ENCODE results near the gene DGCR2. TPM values are rescaled to one million over a fixed set of nuclear protein-coding genes. Genes with fewer than 3 reads are reported as not detected.
"Not testable (repeated sequence)": the region's sequence is repeated elsewhere in the genome, so short reads cannot be mapped to it uniquely, and the experiment has no call there.

DGCR2 gene
- total RNA-seq, 2 donors from 2014 or later = 29.6 to 34.6 TPM

DNA sequence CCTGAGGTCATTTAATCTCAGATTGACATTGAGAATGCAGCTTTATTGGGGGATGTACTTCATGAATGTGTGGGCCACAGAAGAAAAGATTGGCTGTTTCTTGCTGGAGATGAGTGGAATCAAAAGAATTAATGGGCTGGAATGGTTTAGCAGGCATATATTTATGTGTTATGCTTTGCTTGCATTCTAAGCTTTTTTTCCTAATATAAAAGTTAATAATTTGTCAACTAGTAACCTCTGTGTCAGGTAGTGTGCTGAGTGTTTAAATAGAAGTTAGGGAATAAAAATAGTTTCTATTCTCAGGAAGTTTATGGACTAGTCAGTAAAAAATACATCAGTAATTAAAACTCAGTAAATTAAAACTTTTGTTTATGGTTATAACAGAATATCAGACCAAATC, 118.7 kb downstream of the DGCR2 start:
- no peak overlapping the region for H3K4me3 Mint-ChIP-seq
- DNase-seq (ENCODE audit: low spot score) = no peak
- no peak for ATAC-seq
- no peaks in the 10 kb centered on the region for H3K9me3 Mint-ChIP-seq
- no peaks in the 10 kb centered on the region for H3K4me1 Mint-ChIP-seq (ENCODE audit: low read depth in 2 of 2)
- no peaks in the 10 kb centered on the region for H3K36me3 Mint-ChIP-seq
- H3K27ac Mint-ChIP-seq = no peak overlapping the region
- peaks cover 10 to 17% of the 10 kb centered on the region in 2 donors for H3K27me3 Mint-ChIP-seq

- H3K9me3 Mint-ChIP-seq = no peaks in the 10 kb centered on the region
- no peak overlapping the region for H3K27ac Mint-ChIP-seq
- no peaks in the 10 kb centered on the region for H3K4me1 Mint-ChIP-seq (ENCODE audit: low read depth in 2 of 2)
- ATAC-seq (no peak), DNase-seq (ENCODE audit: low spot score) (no peak)
- H3K36me3 Mint-ChIP-seq = no peaks in the 10 kb centered on the region
- peaks cover 10 to 19% of the 10 kb centered on the region in 2 donors for H3K27me3 Mint-ChIP-seq
- H3K4me3 Mint-ChIP-seq = no peak overlapping the region
Observed at GRCh38 chr22:19002684-19003038, 119.6 kb downstream of the DGCR2 start.

GRCh38 chr22:19001204-19001603, 121.0 kb downstream of the DGCR2 start:
- peaks cover 10 to 25% of the 10 kb centered on the region in 2 donors for H3K27me3 Mint-ChIP-seq
- DNase-seq (ENCODE audit: low spot score) = no peak
- no peak overlapping the region for H3K27ac Mint-ChIP-seq

DNA sequence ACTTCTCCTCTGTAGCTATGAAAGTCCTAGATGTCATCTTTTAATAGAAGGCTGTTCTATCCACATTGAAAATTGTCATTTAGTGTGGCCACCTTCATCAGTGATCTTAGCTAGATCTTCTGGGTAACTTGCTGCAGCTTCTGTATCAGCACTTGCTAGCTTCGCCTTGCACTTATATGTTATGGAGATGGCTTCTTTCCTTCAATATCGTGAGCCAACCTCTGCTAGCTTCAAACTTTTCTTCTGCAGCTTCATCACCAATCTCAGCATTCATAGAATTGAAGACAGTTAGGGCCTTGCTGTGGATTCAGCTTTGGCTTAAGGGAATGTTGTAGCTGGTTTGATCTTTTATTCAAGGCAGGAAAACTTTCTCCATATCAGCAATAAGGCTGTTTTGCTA, 122.1 kb downstream of the DGCR2 start:
- DNase-seq (ENCODE audit: low spot score); H3K4me3 Mint-ChIP-seq; H3K36me3 Mint-ChIP-seq; H3K27ac Mint-ChIP-seq; ATAC-seq; H3K4me1 Mint-ChIP-seq (ENCODE audit: low read depth in 2 of 2); H3K9me3 Mint-ChIP-seq: not testable (repeated sequence)
- H3K27me3 Mint-ChIP-seq = peaks cover under 1 to 19% of the 10 kb centered on the region in 2 donors

More at GRCh38 chr22:19001204-19001603, 121.0 kb downstream of the DGCR2 start:
- ATAC-seq = no peak
- H3K4me3 Mint-ChIP-seq = no peak overlapping the region
- H3K36me3 Mint-ChIP-seq = no peaks in the 10 kb centered on the region
- no peaks in the 10 kb centered on the region for H3K9me3 Mint-ChIP-seq
- H3K4me1 Mint-ChIP-seq (ENCODE audit: low read depth in 2 of 2) = no peaks in the 10 kb centered on the region

DNA sequence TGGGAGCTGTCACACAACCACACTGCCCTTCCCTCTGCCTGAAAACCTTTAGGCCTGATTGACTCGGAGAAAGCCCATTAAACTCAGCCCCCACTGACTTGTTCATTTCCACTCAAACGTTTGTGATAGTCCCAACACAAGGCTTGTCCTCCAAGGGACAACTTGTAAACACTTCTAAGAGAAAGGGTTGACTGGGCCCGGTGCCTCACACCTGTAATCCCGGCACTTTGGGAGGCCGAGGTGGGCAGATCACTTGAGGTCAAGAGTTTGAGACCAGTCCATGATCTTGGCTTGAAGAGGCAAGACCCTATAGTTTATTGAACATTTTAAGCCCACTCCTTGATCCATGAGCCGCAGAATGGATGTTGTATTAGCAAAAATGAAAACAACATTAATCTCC, 122.8 kb downstream of the DGCR2 start:
- no peaks in the 10 kb centered on the region for H3K4me1 Mint-ChIP-seq (ENCODE audit: low read depth in 2 of 2)
- no peaks in the 10 kb centered on the region for H3K9me3 Mint-ChIP-seq
- H3K36me3 Mint-ChIP-seq = no peaks in the 10 kb centered on the region
- DNase-seq (ENCODE audit: low spot score) (no peak), ATAC-seq (no peak)
- H3K4me3 Mint-ChIP-seq = no peak overlapping the region
- H3K27ac Mint-ChIP-seq = no peak overlapping the region
- peaks cover 0 to 17% of the 10 kb centered on the region in 2 donors for H3K27me3 Mint-ChIP-seq

DNA sequence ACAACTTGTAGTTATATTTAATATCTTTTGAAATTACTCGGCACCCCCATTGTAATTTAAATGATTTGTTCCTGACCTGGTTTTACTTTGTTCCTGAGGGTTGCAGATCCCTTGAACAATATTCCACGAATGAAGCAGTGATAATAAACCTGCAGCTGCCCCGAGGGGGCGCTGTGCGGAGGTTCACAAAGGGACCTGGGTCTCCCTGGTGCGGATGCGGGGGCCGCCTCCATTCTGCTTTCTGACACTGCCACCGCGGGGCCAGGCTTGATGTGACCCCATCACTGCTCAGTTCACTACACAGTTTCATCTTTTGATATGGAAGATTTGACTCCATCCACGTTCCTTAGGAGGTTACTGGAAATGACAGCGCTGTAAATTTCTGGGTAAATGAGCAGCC, 123.2 kb downstream of the DGCR2 start:
- ATAC-seq = no peak
- Mint-ChIP-seq H3K4me3 (no peak overlapping the region), H3K4me1 (ENCODE audit: low read depth in 2 of 2) (no peaks in the 10 kb centered on the region), H3K27me3 (peaks cover 0 to 17% of the 10 kb centered on the region in 2 donors), H3K27ac (no peak overlapping the region), H3K36me3 (no peaks in the 10 kb centered on the region), H3K9me3 (no peaks in the 10 kb centered on the region)
- DNase-seq (ENCODE audit: low spot score) = no peak

GRCh38 chr22:18997925-18998315, 124.3 kb downstream of the DGCR2 start:
- no peaks in the 10 kb centered on the region for H3K9me3 Mint-ChIP-seq
- no peak overlapping the region for H3K27ac Mint-ChIP-seq
- no peaks in the 10 kb centered on the region for H3K4me1 Mint-ChIP-seq (ENCODE audit: low read depth in 2 of 2)
- H3K36me3 Mint-ChIP-seq = no peaks in the 10 kb centered on the region
- ATAC-seq (no peak), DNase-seq (ENCODE audit: low spot score) (no peak)
- no peak overlapping the region for H3K4me3 Mint-ChIP-seq
- peaks cover 0 to 19% of the 10 kb centered on the region in 2 donors for H3K27me3 Mint-ChIP-seq

GRCh38 chr22:18997306-18997924, 124.8 kb downstream of the DGCR2 start:
- Mint-ChIP-seq H3K9me3 (no peaks in the 10 kb centered on the region), H3K27me3 (peaks cover 0 to 19% of the 10 kb centered on the region in 2 donors), H3K4me1 (ENCODE audit: low read depth in 2 of 2) (no peaks in the 10 kb centered on the region), H3K4me3 (no peak overlapping the region), H3K27ac (no peak overlapping the region), H3K36me3 (no peaks in the 10 kb centered on the region)
- no peak for ATAC-seq
- no peak for DNase-seq (ENCODE audit: low spot score)

DNA sequence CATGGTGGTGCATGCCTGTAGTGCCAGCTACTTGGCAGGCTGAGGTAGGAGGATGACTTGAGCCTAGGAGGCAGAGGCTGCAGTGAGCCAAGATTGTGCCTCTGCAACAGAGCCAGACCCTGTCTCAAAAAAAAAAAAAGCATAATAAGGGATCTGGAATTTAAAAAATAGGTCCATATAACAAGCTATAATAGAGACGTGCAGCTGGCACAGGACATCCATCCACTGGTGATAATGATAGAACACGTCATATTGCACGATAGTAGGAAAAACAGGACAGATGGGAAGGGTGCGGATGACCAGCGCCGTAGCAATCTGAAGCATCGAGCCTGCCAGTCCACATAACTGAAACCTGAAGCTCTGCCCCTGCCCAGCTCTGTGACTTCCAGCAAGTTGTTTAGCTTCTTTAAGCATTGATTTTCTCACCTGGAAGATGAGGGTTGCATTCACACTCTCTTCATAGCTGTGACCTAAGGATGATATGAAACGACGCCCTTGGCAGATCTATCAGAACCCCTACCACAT, 125.8 kb downstream of the DGCR2 start:
- DNase-seq (ENCODE audit: low spot score) (no peak), ATAC-seq (no peak)
- Mint-ChIP-seq H3K36me3 (no peaks in the 10 kb centered on the region), H3K27ac (no peak overlapping the region), H3K9me3 (no peaks in the 10 kb centered on the region), H3K27me3 (peaks cover 0 to 17% of the 10 kb centered on the region in 2 donors), H3K4me3 (no peak overlapping the region), H3K4me1 (ENCODE audit: low read depth in 2 of 2) (no peaks in the 10 kb centered on the region)

DNA sequence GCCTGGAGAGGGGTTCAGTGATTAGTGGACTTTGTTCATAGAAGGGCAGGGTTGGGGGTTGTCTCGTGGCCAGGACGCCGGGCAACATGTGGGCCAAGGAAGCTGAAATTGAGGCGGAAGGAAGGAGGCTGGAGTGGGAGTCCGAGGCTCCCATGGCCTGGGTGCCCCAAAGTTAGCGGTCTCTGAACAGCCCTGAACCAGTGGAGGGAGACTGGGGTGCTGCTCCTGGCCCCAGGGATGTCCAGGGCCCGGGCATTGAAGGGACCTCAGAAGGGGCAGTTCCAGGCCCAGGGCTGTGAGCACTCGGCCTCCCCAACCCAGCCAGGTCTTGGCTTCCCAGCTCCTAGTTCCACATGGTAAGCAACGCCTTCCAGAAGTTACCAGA, 126.9 kb downstream of the DGCR2 start:
- H3K4me1 Mint-ChIP-seq (ENCODE audit: low read depth in 2 of 2) = no peaks in the 10 kb centered on the region
- no peak overlapping the region for H3K4me3 Mint-ChIP-seq
- DNase-seq (ENCODE audit: low spot score) (no peak), ATAC-seq (no peak)
- no peak overlapping the region for H3K27ac Mint-ChIP-seq
- H3K27me3 Mint-ChIP-seq = peaks cover 0 to 22% of the 10 kb centered on the region in 2 donors
- H3K9me3 Mint-ChIP-seq = no peaks in the 10 kb centered on the region
- H3K36me3 Mint-ChIP-seq = no peaks in the 10 kb centered on the region

DNA sequence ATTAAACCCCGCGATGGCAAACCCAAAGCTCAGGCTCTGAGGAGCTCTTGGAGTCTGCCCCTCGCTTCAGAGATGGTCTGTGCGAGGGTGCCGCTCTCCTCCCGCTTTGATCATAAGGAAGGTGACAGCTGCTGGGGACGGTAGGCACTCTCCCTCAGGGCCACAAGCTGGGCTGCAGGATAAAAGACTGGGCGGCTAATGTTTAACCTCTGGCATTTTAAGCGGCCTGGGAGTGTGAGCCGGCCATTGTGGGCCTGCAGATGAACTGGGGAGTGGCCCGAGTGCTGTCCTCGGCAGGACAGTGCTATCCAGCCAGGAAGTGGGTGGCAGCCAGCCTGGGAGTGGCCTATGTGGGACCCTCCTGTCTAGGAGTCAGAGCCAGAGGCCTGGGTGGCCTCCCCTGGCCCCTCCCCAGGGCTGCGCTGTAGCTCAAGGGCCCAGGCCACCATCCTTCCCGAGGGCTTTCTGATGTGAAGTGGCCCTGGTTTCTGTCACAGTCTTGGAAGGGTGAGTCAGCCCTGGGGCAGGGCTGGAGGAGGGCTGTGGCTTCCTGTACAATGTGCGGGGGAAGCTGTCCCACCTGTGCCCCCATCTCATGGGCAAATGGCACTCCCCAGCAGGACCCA, 127.4 kb downstream of the DGCR2 start:
- no peak overlapping the region for H3K27ac Mint-ChIP-seq
- no peaks in the 10 kb centered on the region for H3K4me1 Mint-ChIP-seq (ENCODE audit: low read depth in 2 of 2)
- DNase-seq (ENCODE audit: low spot score) (no peak), ATAC-seq (no peak)
- no peak overlapping the region for H3K4me3 Mint-ChIP-seq
- H3K36me3 Mint-ChIP-seq = no peaks in the 10 kb centered on the region
- peaks cover 0 to 25% of the 10 kb centered on the region in 2 donors for H3K27me3 Mint-ChIP-seq
- no peaks in the 10 kb centered on the region for H3K9me3 Mint-ChIP-seq

- no peaks in the 10 kb centered on the region for H3K36me3 Mint-ChIP-seq
- no peak overlapping the region for H3K27ac Mint-ChIP-seq
- no peak overlapping the region for H3K4me3 Mint-ChIP-seq
- DNase-seq (ENCODE audit: low spot score) (no peak), ATAC-seq (no peak)
- H3K9me3 Mint-ChIP-seq = no peaks in the 10 kb centered on the region
- H3K4me1 Mint-ChIP-seq (ENCODE audit: low read depth in 2 of 2) = no peaks in the 10 kb centered on the region
- peaks cover 0 to 21% of the 10 kb centered on the region in 2 donors for H3K27me3 Mint-ChIP-seq
Observed at GRCh38 chr22:18994056-18994455, 128.2 kb downstream of the DGCR2 start.

- DNase-seq (ENCODE audit: low spot score) (peak; percentile 12), ATAC-seq (no peak)
- no peaks in the 10 kb centered on the region for H3K36me3 Mint-ChIP-seq
- no peak overlapping the region for H3K27ac Mint-ChIP-seq
- H3K4me3 Mint-ChIP-seq = no peak overlapping the region
- no peaks in the 10 kb centered on the region for H3K9me3 Mint-ChIP-seq
- no peaks in the 10 kb centered on the region for H3K4me1 Mint-ChIP-seq (ENCODE audit: low read depth in 2 of 2)
- H3K27me3 Mint-ChIP-seq = peaks cover 0 to 19% of the 10 kb centered on the region in 2 donors
Observed at GRCh38 chr22:18992543-18993198, 129.5 kb downstream of the DGCR2 start.

GRCh38 chr22:18991821-18992442, 130.3 kb downstream of the DGCR2 start:
- Mint-ChIP-seq H3K36me3 (no peaks in the 10 kb centered on the region), H3K27me3 (peaks cover 0 to 15% of the 10 kb centered on the region in 2 donors), H3K4me1 (ENCODE audit: low read depth in 2 of 2) (no peaks in the 10 kb centered on the region), H3K9me3 (no peaks in the 10 kb centered on the region), H3K27ac (no peak overlapping the region), H3K4me3 (no peak overlapping the region)
- ATAC-seq (no peak), DNase-seq (ENCODE audit: low spot score) (no peak)
